Activated naive CD8-positive, alpha-beta T cell treated with anti-CD3 and anti-CD28 coated beads for 36 hours (primary cell): ENCODE results near the gene TMOD1. TPM values are rescaled to one million over a fixed set of nuclear protein-coding genes. Genes with fewer than 3 reads are reported as not detected.

Source experiments
- DNase-seq: peaks from one replicate; pipeline ENCODE4 v3.0.0; 2021
- H3K27ac Mint-ChIP-seq: one replicate; pipeline ENCODE4 v1.8.0; 2022; ENCODE audit warnings: mild to moderate bottlenecking, moderate library complexity, mixed read lengths
- H3K27me3 Mint-ChIP-seq: one replicate; pipeline ENCODE4 v1.8.0; 2022; ENCODE audit warnings: mild to moderate bottlenecking, mixed read lengths
- H3K36me3 Mint-ChIP-seq: one replicate; pipeline ENCODE4 v1.8.0; 2021; ENCODE audit warnings: mild to moderate bottlenecking, mixed read lengths
- H3K4me1 Mint-ChIP-seq: one replicate; pipeline ENCODE4 v1.8.0; 2021; ENCODE audit warnings: mixed read lengths
- H3K4me3 Mint-ChIP-seq: one replicate; pipeline ENCODE4 v1.8.0; 2022; ENCODE audit warnings: mild to moderate bottlenecking, moderate library complexity, mixed read lengths
- H3K9me3 Mint-ChIP-seq: one replicate; pipeline ENCODE4 v1.8.0; 2022; ENCODE audit warnings: mixed read lengths
- total RNA-seq, 2 experiments: library from RNA; stranded (reverse); gene quantifications; one replicate each; pipeline ENCODE4 v1.2.3, GENCODE V29; 2021

Gene TMOD1
- total RNA-seq, 2 experiments from 2014 or later = 1.2 to 1.5 TPM

- Mint-ChIP-seq H3K27ac (no peak overlapping the region), H3K4me1 (peaks cover 11% of the 10 kb centered on the region), H3K27me3 (peaks cover 14% of the 10 kb centered on the region), H3K4me3 (no peak overlapping the region), H3K36me3 (no peaks in the 10 kb centered on the region), H3K9me3 (no peaks in the 10 kb centered on the region)
- no peak for DNase-seq
Measured at GRCh38 chr9:97560154-97560553, 58.7 kb downstream of the TMOD1 start.

DNA sequence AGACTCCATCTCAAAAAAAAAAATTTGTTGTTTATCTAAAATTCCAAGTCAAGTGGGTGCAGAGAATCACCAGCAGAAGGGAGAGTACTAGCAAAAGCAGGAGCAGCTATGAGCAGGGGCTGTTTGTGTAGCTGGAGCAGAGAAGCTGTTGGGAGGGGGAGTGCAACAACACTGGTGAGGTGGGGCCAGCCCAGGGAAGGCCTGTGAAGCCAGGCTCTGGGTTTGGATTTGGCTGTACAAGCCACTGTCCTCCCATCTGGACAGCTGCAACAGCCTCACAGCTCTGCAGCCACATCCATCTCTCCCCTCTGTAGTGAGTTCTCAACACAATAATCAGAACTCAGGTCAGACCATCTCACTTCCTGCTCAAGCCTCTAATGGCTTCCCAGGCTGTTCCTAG lies 59.4 kb downstream of the TMOD1 start:
- H3K36me3 Mint-ChIP-seq = no peaks in the 10 kb centered on the region

DNA sequence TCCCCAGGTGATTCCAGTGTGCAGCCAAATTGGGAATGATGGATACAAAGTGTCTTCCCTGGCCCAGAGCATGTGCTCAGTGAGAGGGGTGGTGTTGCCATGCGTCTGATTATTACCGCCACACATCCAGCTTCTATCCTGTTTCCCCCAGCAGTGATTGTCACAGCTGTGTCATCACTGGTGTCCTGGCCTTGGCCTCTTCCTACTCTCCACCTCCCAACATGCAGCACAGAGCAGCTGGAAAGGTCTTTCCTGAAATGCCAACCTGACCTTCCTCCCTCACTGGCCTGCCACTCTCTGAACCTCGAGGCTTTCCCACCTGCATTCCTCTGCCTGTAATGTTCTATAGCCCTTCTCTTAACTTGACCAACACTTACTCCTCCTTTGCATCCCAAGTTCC lies 60.0 kb downstream of the TMOD1 start:
- H3K36me3 Mint-ChIP-seq = no peaks in the 10 kb centered on the region
- peaks cover 5% of the 10 kb centered on the region for H3K27me3 Mint-ChIP-seq
- no peak for DNase-seq

More for the DNA sequence above, 59.4 kb downstream of the TMOD1 start:
- Mint-ChIP-seq H3K27me3 (peaks cover 11% of the 10 kb centered on the region), H3K4me3 (no peak overlapping the region), H3K9me3 (no peaks in the 10 kb centered on the region), H3K4me1 (peaks cover 11% of the 10 kb centered on the region), H3K27ac (no peak overlapping the region)
- no peak for DNase-seq

DNA sequence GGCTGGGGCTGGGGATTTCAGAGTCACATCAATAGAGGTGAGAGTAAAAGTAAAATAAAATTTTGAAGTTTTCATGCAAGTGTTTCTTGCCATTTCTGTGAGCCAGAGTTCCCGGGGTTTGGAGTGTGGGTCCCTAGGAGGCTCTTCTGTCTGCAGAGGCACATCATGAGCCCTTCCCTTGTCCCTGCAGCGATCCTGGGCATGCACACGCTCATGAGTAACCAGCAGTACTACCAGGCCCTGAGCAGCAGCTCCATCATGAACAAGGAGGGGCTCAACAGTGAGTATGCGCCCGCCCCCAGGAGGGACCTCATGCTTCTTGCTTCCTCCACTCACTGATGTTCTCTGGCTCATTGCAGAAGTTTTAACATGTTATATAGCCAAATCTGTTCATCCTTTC lies 61.1 kb downstream of the TMOD1 start:
- peaks cover 11% of the 10 kb centered on the region for H3K4me1 Mint-ChIP-seq
- H3K36me3 Mint-ChIP-seq = no peaks in the 10 kb centered on the region
- peaks cover 2% of the 10 kb centered on the region for H3K27me3 Mint-ChIP-seq
- H3K4me3 Mint-ChIP-seq = no peak overlapping the region
- H3K9me3 Mint-ChIP-seq = no peaks in the 10 kb centered on the region
- H3K27ac Mint-ChIP-seq = no peak overlapping the region
- DNase-seq = no peak

More for the DNA sequence above, 60.0 kb downstream of the TMOD1 start:
- H3K4me1 Mint-ChIP-seq = peaks cover 11% of the 10 kb centered on the region
- H3K4me3 Mint-ChIP-seq = no peak overlapping the region
- H3K9me3 Mint-ChIP-seq = no peaks in the 10 kb centered on the region
- no peak overlapping the region for H3K27ac Mint-ChIP-seq

GRCh38 chr9:97563458-97564135 lies 62.1 kb downstream of the TMOD1 start:
- DNase-seq = no peak
- H3K4me3 Mint-ChIP-seq = no peak overlapping the region
- no peak overlapping the region for H3K27ac Mint-ChIP-seq
- peaks cover 10% of the 10 kb centered on the region for H3K4me1 Mint-ChIP-seq
- no peaks in the 10 kb centered on the region for H3K36me3 Mint-ChIP-seq
- peaks cover 3% of the 10 kb centered on the region for H3K27me3 Mint-ChIP-seq
- H3K9me3 Mint-ChIP-seq = no peaks in the 10 kb centered on the region

GRCh38 chr9:97564291-97565175 lies 63.1 kb downstream of the TMOD1 start:
- Mint-ChIP-seq H3K9me3 (no peaks in the 10 kb centered on the region), H3K27ac (no peak overlapping the region), H3K4me3 (no peak overlapping the region), H3K4me1 (peaks cover 4% of the 10 kb centered on the region), H3K27me3 (peaks cover 3% of the 10 kb centered on the region), H3K36me3 (no peaks in the 10 kb centered on the region)
- DNase-seq = no peak

DNA sequence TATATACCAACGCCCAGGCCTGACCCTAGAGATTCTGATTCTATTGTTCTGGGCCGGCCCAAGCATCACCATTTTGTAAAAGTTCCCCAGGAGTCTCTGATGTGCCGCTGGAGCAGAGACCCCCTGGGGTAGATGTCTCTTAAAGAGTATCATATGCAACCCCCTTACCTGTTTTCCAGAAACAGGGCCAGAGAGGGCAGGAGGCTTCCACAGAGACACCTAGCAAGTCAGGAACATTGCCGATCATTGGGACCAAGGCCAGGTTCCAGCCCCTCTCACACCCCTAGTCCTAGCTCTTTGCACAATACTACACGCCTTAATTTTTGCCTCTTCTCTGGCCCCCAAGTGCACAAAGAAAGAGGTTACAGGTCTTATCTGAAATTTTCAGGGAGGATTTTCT lies 63.8 kb downstream of the TMOD1 start:
- Mint-ChIP-seq H3K4me1 (peaks cover 4% of the 10 kb centered on the region), H3K4me3 (no peak overlapping the region), H3K36me3 (no peaks in the 10 kb centered on the region), H3K27me3 (peaks cover 3% of the 10 kb centered on the region), H3K9me3 (no peaks in the 10 kb centered on the region), H3K27ac (no peak overlapping the region)
- DNase-seq = no peak

DNA sequence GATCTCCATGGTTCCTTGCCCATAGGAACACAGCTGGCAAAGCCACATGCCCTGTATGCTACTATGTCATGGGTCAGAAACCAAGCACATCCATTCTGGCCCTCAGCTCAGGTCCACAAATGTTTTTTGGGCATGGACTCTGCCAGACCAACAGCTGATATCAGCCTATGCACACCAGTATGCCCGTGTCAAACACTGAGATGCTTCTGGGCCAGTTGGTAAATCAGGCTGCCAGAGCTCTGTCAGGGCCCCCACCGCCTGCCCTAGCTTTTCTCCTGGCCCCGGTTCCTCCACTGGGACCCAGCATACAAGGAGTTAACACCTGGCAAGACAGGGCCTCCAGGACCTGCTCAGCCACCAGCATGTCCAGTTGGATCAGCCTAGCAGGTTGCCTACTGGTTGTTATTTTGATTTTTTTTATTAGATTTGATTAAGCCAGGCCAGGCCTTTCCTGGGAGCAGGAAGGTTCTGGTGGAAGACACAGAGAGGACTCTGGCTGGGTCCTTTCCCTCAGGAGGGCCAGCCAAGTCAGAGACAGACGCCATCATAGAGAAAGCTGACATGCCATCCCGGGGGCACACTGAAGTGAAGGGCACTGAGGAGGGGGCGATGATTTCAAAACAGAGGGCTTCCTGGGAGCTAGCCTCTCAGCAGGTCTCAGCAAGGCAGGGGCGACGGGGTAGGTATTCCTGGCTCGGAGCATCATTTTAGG lies 65.9 kb downstream of the TMOD1 start:
- Mint-ChIP-seq H3K9me3 (no peaks in the 10 kb centered on the region), H3K4me1 (peaks cover 4% of the 10 kb centered on the region), H3K27me3 (peaks cover 3% of the 10 kb centered on the region), H3K36me3 (no peaks in the 10 kb centered on the region), H3K4me3 (no peak overlapping the region), H3K27ac (no peak overlapping the region)
- no peak for DNase-seq

GRCh38 chr9:97567894-97568202 lies 66.4 kb downstream of the TMOD1 start:
- Mint-ChIP-seq H3K36me3 (no peaks in the 10 kb centered on the region), H3K4me3 (no peak overlapping the region), H3K4me1 (peaks cover 4% of the 10 kb centered on the region), H3K27me3 (peaks cover 3% of the 10 kb centered on the region), H3K9me3 (no peaks in the 10 kb centered on the region), H3K27ac (no peak overlapping the region)
- DNase-seq = no peak

DNA sequence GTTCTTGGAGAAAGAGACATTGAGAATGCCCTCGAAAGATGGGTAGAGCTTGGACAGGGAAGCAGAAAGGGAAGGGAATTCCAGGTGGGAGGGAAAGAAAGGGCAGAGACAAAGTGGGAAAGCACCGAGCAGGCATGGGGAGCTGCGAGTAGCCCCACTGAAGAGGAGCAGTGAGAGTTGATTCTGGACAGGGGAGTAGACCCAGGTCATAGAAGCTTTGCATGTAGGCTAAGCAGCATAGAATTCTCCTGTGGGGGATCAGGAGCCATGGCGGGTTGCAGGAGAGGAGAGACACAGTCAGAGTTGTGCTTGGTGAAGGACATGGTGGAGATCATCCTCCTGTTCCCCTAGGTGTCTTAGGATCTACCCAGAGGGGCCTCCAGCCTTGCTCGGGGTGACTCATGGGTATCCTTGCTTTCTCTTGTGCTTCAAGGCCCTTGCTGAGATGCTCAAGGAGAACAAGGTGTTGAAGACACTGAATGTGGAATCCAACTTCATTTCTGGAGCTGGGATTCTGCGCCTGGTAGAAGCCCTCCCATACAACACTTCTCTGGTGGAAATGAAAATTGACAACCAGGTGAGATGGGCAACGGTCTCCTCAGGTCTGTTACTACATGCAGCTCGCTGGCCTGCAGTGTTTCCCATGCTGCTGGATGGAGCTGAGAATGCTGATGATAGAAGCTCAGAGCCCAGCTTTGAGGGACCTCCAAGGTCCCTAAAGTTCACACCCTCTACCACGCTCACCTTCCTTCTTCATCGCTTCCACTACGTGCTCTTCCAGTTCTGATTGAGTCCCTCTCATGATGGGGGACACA lies 67.2 kb downstream of the TMOD1 start:
- Mint-ChIP-seq H3K27me3 (peaks cover 3% of the 10 kb centered on the region), H3K9me3 (no peaks in the 10 kb centered on the region), H3K4me3 (no peak overlapping the region), H3K27ac (no peak overlapping the region), H3K36me3 (no peaks in the 10 kb centered on the region), H3K4me1 (peaks cover 4% of the 10 kb centered on the region)
- no peak for DNase-seq

- Mint-ChIP-seq H3K36me3 (no peaks in the 10 kb centered on the region), H3K4me1 (peaks cover 15% of the 10 kb centered on the region), H3K4me3 (no peak overlapping the region), H3K27ac (no peak overlapping the region), H3K27me3 (peaks cover 3% of the 10 kb centered on the region), H3K9me3 (no peaks in the 10 kb centered on the region)
- DNase-seq = no peak
Measured at GRCh38 chr9:97570899-97571298, 69.4 kb downstream of the TMOD1 start.

DNA sequence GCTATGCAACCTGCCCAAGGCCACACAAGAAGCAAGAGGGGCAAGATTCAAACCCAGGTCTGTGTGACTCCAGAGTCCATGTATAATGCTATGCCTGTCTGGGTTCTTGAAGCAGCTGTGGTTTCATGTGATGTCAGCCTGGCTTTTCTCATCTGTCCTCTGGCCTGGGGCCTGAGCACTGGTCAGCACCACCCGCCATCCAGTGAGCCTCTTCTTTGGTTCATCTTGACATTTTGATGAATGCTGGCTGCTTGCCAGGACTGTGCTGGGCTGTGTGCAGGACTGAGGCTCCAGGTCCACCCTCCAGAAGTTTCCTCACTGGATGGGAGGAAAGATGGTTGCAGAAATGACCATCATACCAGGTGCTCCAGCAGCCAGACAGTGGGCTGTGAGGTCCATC lies 70.2 kb downstream of the TMOD1 start:
- DNase-seq = no peak
- peaks cover 17% of the 10 kb centered on the region for H3K4me1 Mint-ChIP-seq
- no peak overlapping the region for H3K27ac Mint-ChIP-seq
- H3K27me3 Mint-ChIP-seq = peaks cover 3% of the 10 kb centered on the region
- no peaks in the 10 kb centered on the region for H3K9me3 Mint-ChIP-seq
- H3K36me3 Mint-ChIP-seq = no peaks in the 10 kb centered on the region
- no peak overlapping the region for H3K4me3 Mint-ChIP-seq

- Mint-ChIP-seq H3K9me3 (no peaks in the 10 kb centered on the region), H3K27me3 (peaks cover 3% of the 10 kb centered on the region), H3K36me3 (no peaks in the 10 kb centered on the region), H3K27ac (no peak overlapping the region), H3K4me3 (no peak overlapping the region), H3K4me1 (peaks cover 17% of the 10 kb centered on the region)
- DNase-seq = no peak
Measured at GRCh38 chr9:97572196-97572891, 70.9 kb downstream of the TMOD1 start.

DNA sequence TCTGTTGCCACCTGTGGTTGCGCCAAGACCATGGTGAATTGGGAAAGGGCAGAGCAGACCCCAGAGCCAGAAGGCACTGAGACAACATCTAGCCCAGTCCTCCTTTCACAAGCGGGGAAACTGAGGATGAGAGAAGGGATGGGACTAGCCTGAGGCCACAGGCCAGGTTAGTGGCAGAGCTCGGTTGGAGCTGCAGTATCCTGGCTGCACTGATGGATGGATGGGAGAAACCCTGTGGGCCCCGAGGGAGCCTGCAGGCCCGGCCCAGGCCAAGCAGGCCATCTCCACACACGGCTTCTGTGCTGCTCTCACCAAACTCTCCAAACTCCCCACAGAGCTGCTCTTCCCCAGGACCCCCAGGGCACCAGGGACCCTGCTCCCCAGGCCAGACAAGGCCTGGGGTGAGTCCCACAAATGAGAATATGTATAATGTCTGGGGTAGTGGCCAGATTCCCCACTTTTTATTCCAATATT lies 71.5 kb downstream of the TMOD1 start:
- Mint-ChIP-seq H3K4me3 (no peak overlapping the region), H3K9me3 (no peaks in the 10 kb centered on the region), H3K27me3 (no peaks in the 10 kb centered on the region), H3K4me1 (peaks cover 13% of the 10 kb centered on the region), H3K36me3 (no peaks in the 10 kb centered on the region), H3K27ac (no peak overlapping the region)
- DNase-seq = no peak
